CD4-positive, CD25-positive, alpha-beta regulatory T cell (primary cell): Measurements from ENCODE around the gene GCAT. TPM values are rescaled to one million over a fixed set of nuclear protein-coding genes. Genes with fewer than 3 reads are reported as not detected.
"Not testable (repeated sequence)": the region's sequence is repeated elsewhere in the genome, so short reads cannot be mapped to it uniquely, and the experiment has no call there.

Experiments
- ATAC-seq, 2 donors: fragments of 150-1000 bp; cut with Tn5 transposase; one replicate each; pipeline ENCODE4 v1.10.0; 2021; ENCODE audit warnings: low read depth in 2 of 2, moderate number of reproducible peaks in 2 of 2, moderate library complexity in 1 of 2
- DNase-seq, 3 donors: peaks; one replicate each; pipeline versions ENCODE4 v3.0.0 to v3.0.0-alpha.2; 2012 to 2022; ENCODE audit warnings: mixed read lengths in 1 of 3
- H3K27ac ChIP-seq: one replicate; pipeline ENCODE4 v1.7.0; 2013; ENCODE audit warnings: mild to moderate bottlenecking, low read length; ENCODE audit not compliant: insufficient read depth, poor library complexity, severe bottlenecking
- H3K27me3 ChIP-seq: one replicate; pipeline ENCODE4 v1.7.0; 2013; ENCODE audit warnings: low read length; ENCODE audit not compliant: control insufficient read depth, insufficient read depth
- H3K36me3 ChIP-seq: one replicate; pipeline ENCODE4 v1.7.0; 2013; ENCODE audit warnings: mild to moderate bottlenecking, low read length, moderate library complexity; ENCODE audit not compliant: control insufficient read depth, insufficient read depth
- H3K4me1 ChIP-seq: 2 replicates; pipeline ENCODE4 v1.7.0; 2013; ENCODE audit warnings: mild to moderate bottlenecking, low read length; ENCODE audit not compliant: insufficient read depth, control insufficient read depth, poor library complexity, severe bottlenecking
- H3K4me3 ChIP-seq: one replicate; pipeline ENCODE4 v1.7.0; 2013; ENCODE audit warnings: low read depth, mild to moderate bottlenecking, low read length, moderate library complexity
- H3K9me3 ChIP-seq, 2 experiments: 1 replicate in 1 of 2; 2 replicates in 1 of 2; pipeline ENCODE4 v1.7.0; 2013; ENCODE audit warnings: low read length in 2 of 2, mild to moderate bottlenecking in 1 of 2, moderate library complexity in 1 of 2; ENCODE audit not compliant: control insufficient read depth in 2 of 2
- H3K27ac Mint-ChIP-seq, 3 donors: one replicate each; pipeline ENCODE4 v1.8.0; 2020 to 2022; ENCODE audit warnings: mild to moderate bottlenecking in 3 of 3, mixed read lengths in 3 of 3, moderate library complexity in 2 of 3
- H3K27me3 Mint-ChIP-seq: one replicate; pipeline ENCODE4 v1.8.0; 2022; ENCODE audit warnings: mild to moderate bottlenecking, mixed read lengths
- H3K36me3 Mint-ChIP-seq: one replicate; pipeline ENCODE4 v1.8.0; 2020; ENCODE audit warnings: mixed read lengths
- H3K4me1 Mint-ChIP-seq, 4 donors: one replicate each; pipeline ENCODE4 v1.8.0; 2020 to 2022; ENCODE audit warnings: mixed read lengths in 4 of 4, mild to moderate bottlenecking in 1 of 4
- H3K4me3 Mint-ChIP-seq, 4 donors: one replicate each; pipeline ENCODE4 v1.8.0; 2020 to 2022; ENCODE audit warnings: mild to moderate bottlenecking in 4 of 4, mixed read lengths in 4 of 4, moderate library complexity in 3 of 4
- H3K9me3 Mint-ChIP-seq, 7 donors: one replicate each; pipeline ENCODE4 v1.8.0; 2020 to 2022; ENCODE audit warnings: mixed read lengths in 7 of 7, mild to moderate bottlenecking in 3 of 7, moderate library complexity in 2 of 7
- polyA plus RNA-seq, 4 donors: library from polyadenylated mRNA; unstranded; fragments of 300-500 nt; fragmentation: Illumina TruSeq; gene quantifications; one replicate each; pipeline ENCODE4 v1.2.3, GENCODE V29; 2021
- total RNA-seq: library from RNA; stranded (reverse); gene quantifications from one replicate; pipeline ENCODE4 v1.2.3, GENCODE V29; 2022

The GCAT gene
- total and polyA plus RNA-seq, 5 donors from 2014 or later, result 0.45 to 2.0 (median 1.4) TPM

DNA sequence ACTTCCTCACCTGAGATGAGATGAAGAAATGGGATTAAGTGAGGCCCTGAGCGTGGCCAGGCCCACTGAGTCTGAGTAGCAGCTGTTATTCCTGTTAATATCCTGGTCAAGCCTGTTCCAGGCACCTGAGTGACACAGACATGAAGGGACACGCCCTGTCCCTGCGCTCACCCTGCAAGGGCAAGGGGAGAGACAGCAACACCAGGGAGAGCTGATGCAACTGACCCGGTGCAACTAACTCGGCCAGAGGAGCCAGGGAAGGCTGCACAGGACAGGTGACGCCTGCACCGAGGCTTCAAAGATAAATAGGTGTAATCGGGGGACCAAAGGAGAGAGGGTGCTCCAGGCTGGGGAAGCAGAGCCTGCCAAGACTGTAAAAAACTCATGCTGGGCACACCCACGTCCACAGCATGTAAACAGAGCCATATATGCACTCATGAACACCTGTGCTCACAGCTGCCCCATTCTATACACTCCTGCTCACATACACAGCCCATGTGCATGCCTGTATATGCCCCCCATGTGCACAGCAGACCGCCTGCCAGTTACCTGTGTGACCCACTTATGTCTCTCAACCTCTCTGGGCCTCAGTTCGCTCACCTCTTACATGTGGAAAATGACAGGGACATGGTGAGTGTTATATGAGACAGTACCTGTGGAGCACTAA lies 22.8 kb upstream of the GCAT start:
- no peaks in the 10 kb centered on the region for H3K9me3 ChIP-seq
- ATAC-seq, result no peak
- no peak overlapping the region for H3K27ac Mint-ChIP-seq
- no peaks in the 10 kb centered on the region for H3K4me1 Mint-ChIP-seq
- H3K27me3 ChIP-seq, result no peaks in the 10 kb centered on the region
- no peak overlapping the region for H3K27ac ChIP-seq
- DNase-seq, result no peak
- H3K9me3 Mint-ChIP-seq, result no peaks in the 10 kb centered on the region
- no peaks in the 10 kb centered on the region for H3K4me1 ChIP-seq
- H3K27me3 Mint-ChIP-seq, result no peaks in the 10 kb centered on the region
- H3K4me3 ChIP-seq, result no peak overlapping the region
- H3K36me3 Mint-ChIP-seq, result no peaks in the 10 kb centered on the region
- no peak overlapping the region for H3K4me3 Mint-ChIP-seq
- H3K36me3 ChIP-seq, result no peaks in the 10 kb centered on the region

DNA sequence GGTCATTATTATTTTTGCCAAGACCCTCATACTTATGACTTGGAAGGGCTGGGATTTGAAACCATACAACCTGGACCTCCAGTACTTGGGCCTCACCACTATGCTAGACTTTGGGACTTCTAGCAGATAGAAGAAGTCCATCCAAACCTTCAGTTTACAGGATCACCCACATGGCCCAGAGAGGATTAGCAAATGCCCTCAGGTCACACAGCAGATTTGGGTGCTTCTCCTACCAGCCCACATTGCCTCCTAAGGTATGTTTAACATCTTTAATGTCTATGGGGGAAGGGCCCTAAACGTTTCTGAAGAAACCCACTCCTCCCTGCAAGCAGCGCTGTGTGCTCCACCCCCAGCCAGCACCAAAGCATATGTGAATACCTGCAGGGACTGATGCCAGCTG lies 17.5 kb upstream of the GCAT start:
- no peaks in the 10 kb centered on the region for H3K36me3 Mint-ChIP-seq
- H3K27me3 Mint-ChIP-seq, result no peaks in the 10 kb centered on the region
- ATAC-seq, result no peak
- H3K4me3 Mint-ChIP-seq, result no peak overlapping the region
- Histone ChIP-seq H3K36me3 (no peaks in the 10 kb centered on the region), H3K27ac (no peak overlapping the region), H3K4me1 (no peaks in the 10 kb centered on the region), H3K9me3 (no peaks in the 10 kb centered on the region), H3K4me3 (no peak overlapping the region), H3K27me3 (no peaks in the 10 kb centered on the region)
- no peaks in the 10 kb centered on the region for H3K4me1 Mint-ChIP-seq
- H3K27ac Mint-ChIP-seq, result no peak overlapping the region
- no peak for DNase-seq
- H3K9me3 Mint-ChIP-seq, result no peaks in the 10 kb centered on the region

- no peaks in the 10 kb centered on the region for H3K4me1 Mint-ChIP-seq
- Histone ChIP-seq H3K27ac (no peak overlapping the region), H3K9me3 (no peaks in the 10 kb centered on the region), H3K27me3 (no peaks in the 10 kb centered on the region), H3K36me3 (no peaks in the 10 kb centered on the region), H3K4me3 (no peak overlapping the region), H3K4me1 (no peaks in the 10 kb centered on the region)
- ATAC-seq, result no peak
- DNase-seq, result no peak
- H3K4me3 Mint-ChIP-seq, result no peak overlapping the region
- no peaks in the 10 kb centered on the region for H3K9me3 Mint-ChIP-seq
- H3K27me3 Mint-ChIP-seq, result no peaks in the 10 kb centered on the region
- H3K36me3 Mint-ChIP-seq, result no peaks in the 10 kb centered on the region
- no peak overlapping the region for H3K27ac Mint-ChIP-seq
Observed at GRCh38 chr22:37792494-37792893, 15.2 kb upstream of the GCAT start.

GRCh38 chr22:37794376-37794775 lies 13.4 kb upstream of the GCAT start:
- H3K9me3 ChIP-seq, result no peaks in the 10 kb centered on the region
- no peak overlapping the region for H3K4me3 ChIP-seq
- H3K27me3 ChIP-seq, result no peaks in the 10 kb centered on the region
- H3K27ac Mint-ChIP-seq, result no peak overlapping the region
- H3K27ac ChIP-seq, result no peak overlapping the region
- H3K9me3 Mint-ChIP-seq, result no peaks in the 10 kb centered on the region
- ATAC-seq, result no peak
- H3K36me3 ChIP-seq, result no peaks in the 10 kb centered on the region
- H3K4me3 Mint-ChIP-seq, result no peak overlapping the region
- no peak for DNase-seq
- H3K4me1 ChIP-seq, result no peaks in the 10 kb centered on the region
- H3K4me1 Mint-ChIP-seq, result peaks cover 0 to 2% (median 0%) of the 10 kb centered on the region in 4 donors
- peaks cover 5% of the 10 kb centered on the region for H3K27me3 Mint-ChIP-seq
- H3K36me3 Mint-ChIP-seq, result no peaks in the 10 kb centered on the region

GRCh38 chr22:37796079-37796478 lies 11.7 kb upstream of the GCAT start:
- no peaks in the 10 kb centered on the region for H3K36me3 ChIP-seq
- Mint-ChIP-seq H3K36me3 (no peaks in the 10 kb centered on the region), H3K4me1 (peaks cover 0 to 2% (median 0%) of the 10 kb centered on the region in 4 donors), H3K4me3 (no peak overlapping the region), H3K27ac (no peak overlapping the region), H3K9me3 (peaks cover 0 to 2% (median 0%) of the 10 kb centered on the region in 7 donors), H3K27me3 (peaks cover 15% of the 10 kb centered on the region)
- no peaks in the 10 kb centered on the region for H3K27me3 ChIP-seq
- no peak overlapping the region for H3K4me3 ChIP-seq
- H3K4me1 ChIP-seq, result no peaks in the 10 kb centered on the region
- ATAC-seq, result no peak
- no peaks in the 10 kb centered on the region for H3K9me3 ChIP-seq
- H3K27ac ChIP-seq, result no peak overlapping the region
- DNase-seq, result no peak

GRCh38 chr22:37797259-37797658 lies 10.5 kb upstream of the GCAT start:
- not testable (repeated sequence) for H3K27me3 ChIP-seq, H3K36me3 Mint-ChIP-seq, H3K9me3 Mint-ChIP-seq, H3K4me1 Mint-ChIP-seq, H3K27ac Mint-ChIP-seq, H3K27ac ChIP-seq, H3K4me1 ChIP-seq, H3K4me3 ChIP-seq, H3K9me3 ChIP-seq, DNase-seq, H3K36me3 ChIP-seq, H3K4me3 Mint-ChIP-seq, ATAC-seq
- peaks cover 20% of the 10 kb centered on the region for H3K27me3 Mint-ChIP-seq

GRCh38 chr22:37797874-37798500 lies 9.7 kb upstream of the GCAT start:
- Histone ChIP-seq H3K36me3 (no peaks in the 10 kb centered on the region), H3K4me3 (no peak overlapping the region), H3K27me3 (no peaks in the 10 kb centered on the region), H3K9me3 (no peaks in the 10 kb centered on the region), H3K4me1 (peaks cover 11% of the 10 kb centered on the region), H3K27ac (no peak overlapping the region)
- Mint-ChIP-seq H3K4me1 (peaks cover 0 to 10% (median 2%) of the 10 kb centered on the region in 4 donors), H3K27ac (no peak overlapping the region), H3K9me3 (peaks cover 0 to 2% (median 0%) of the 10 kb centered on the region in 7 donors), H3K36me3 (no peaks in the 10 kb centered on the region), H3K4me3 (no peak overlapping the region), H3K27me3 (peaks cover 26% of the 10 kb centered on the region)
- ATAC-seq, result no peak
- DNase-seq, result no peak

GRCh38 chr22:37799979-37800378 lies 7.8 kb upstream of the GCAT start:
- not testable (repeated sequence) for ATAC-seq, H3K9me3 Mint-ChIP-seq, H3K27ac ChIP-seq, H3K36me3 Mint-ChIP-seq, H3K4me3 Mint-ChIP-seq, H3K36me3 ChIP-seq, H3K27ac Mint-ChIP-seq, H3K4me3 ChIP-seq, DNase-seq, H3K9me3 ChIP-seq, H3K27me3 ChIP-seq
- H3K4me1 ChIP-seq, result peaks cover 20% of the 10 kb centered on the region
- Mint-ChIP-seq H3K27me3 (peaks cover 41% of the 10 kb centered on the region), H3K4me1 (peaks cover 0 to 23% (median 8%) of the 10 kb centered on the region in 4 donors)
